GM23338 (cell line): ENCODE data around the gene OTUD7B. TPM values are rescaled to one million over a fixed set of nuclear protein-coding genes. Genes with fewer than 3 reads are reported as not detected.
A peak's percentile ranks its signal among the peaks of the same experiment; 100 is the strongest.
"Not testable (repeated sequence)": the region's sequence is repeated elsewhere in the genome, so short reads cannot be mapped to it uniquely, and the experiment has no call there.

ENCODE experiments used
- ATAC-seq: fragments of 200-7000 bp; cut with Tn5 transposase; 3 replicates; pipeline ENCODE4 v1.9.1; 2020
- DNase-seq: peaks from one replicate; pipeline ENCODE4 v3.0.0-alpha.2; 2015; ENCODE audit warnings: low spot score
- H2AFZ ChIP-seq: fragments of 200-600 bp; sonication (generic); 2 replicates; pipeline ENCODE4 v1.8.0; 2016; ENCODE audit warnings: antibody characterized with exemption, mild to moderate bottlenecking, moderate library complexity
- H3F3A ChIP-seq: fragments of 200-600 bp; sonication (generic); replicated peaks from 2 replicates; pipeline ENCODE4 v1.8.0; 2017; ENCODE audit warnings: antibody characterized with exemption, mixed run types, low read depth
- H3K27ac ChIP-seq: fragments of 200-600 bp; sonication (generic); 2 replicates; pipeline ENCODE4 v1.6.1; 2016; ENCODE audit warnings: low read depth
- H3K27me3 ChIP-seq: fragments of 200-600 bp; sonication (generic); 2 replicates; pipeline ENCODE4 v1.8.0; 2016; ENCODE audit warnings: mild to moderate bottlenecking, mixed run types, moderate library complexity; ENCODE audit not compliant: insufficient read depth
- H3K36me3 ChIP-seq: fragments of 200-600 bp; sonication (generic); 2 replicates; pipeline ENCODE4 v1.8.0; 2016; ENCODE audit warnings: mild to moderate bottlenecking; ENCODE audit not compliant: insufficient read depth
- H3K4me1 ChIP-seq: fragments of 200-600 bp; sonication (generic); 2 replicates; pipeline ENCODE4 v1.8.0; 2016; ENCODE audit warnings: mild to moderate bottlenecking, moderate library complexity; ENCODE audit not compliant: insufficient read depth
- H3K4me2 ChIP-seq: fragments of 200-600 bp; sonication (generic); 2 replicates; pipeline ENCODE4 v1.7.1; 2017; ENCODE audit warnings: mixed run types
- H3K4me3 ChIP-seq: fragments of 200-600 bp; sonication (generic); 2 replicates; pipeline ENCODE4 v1.6.1; 2016; ENCODE audit warnings: mixed run types
- H3K79me2 ChIP-seq: fragments of 200-600 bp; sonication (generic); replicated peaks from 2 replicates; pipeline ENCODE4 v1.8.0; 2017; ENCODE audit warnings: mild to moderate bottlenecking; ENCODE audit not compliant: insufficient read depth
- H3K9me2 ChIP-seq: fragments of 200-600 bp; sonication (generic); 2 replicates; pipeline ENCODE4 v1.8.0; 2017; ENCODE audit not compliant: insufficient read depth
- H4K20me1 ChIP-seq: fragments of 200-600 bp; sonication (generic); replicated peaks from 2 replicates; pipeline ENCODE4 v1.8.0; 2017; ENCODE audit warnings: mild to moderate bottlenecking; ENCODE audit not compliant: insufficient read depth
- H3K27ac Mint-ChIP-seq: 2 replicates; pipeline ENCODE4 v1.8.0; 2020; ENCODE audit warnings: inconsistent platforms, mild to moderate bottlenecking, moderate library complexity, mixed read lengths
- H3K27me3 Mint-ChIP-seq: 3 replicates; pipeline ENCODE4 v1.8.0; 2022; ENCODE audit warnings: low read depth, mild to moderate bottlenecking, moderate library complexity, mixed read lengths, inconsistent platforms; ENCODE audit not compliant: insufficient read depth, poor library complexity
- H3K36me3 Mint-ChIP-seq: 3 replicates; pipeline ENCODE4 v1.8.0; 2021; ENCODE audit warnings: low read depth, mild to moderate bottlenecking, inconsistent platforms, moderate library complexity, mixed read lengths
- H3K4me1 Mint-ChIP-seq: 3 replicates; pipeline ENCODE4 v1.8.0; 2020; ENCODE audit warnings: mild to moderate bottlenecking, inconsistent platforms, mixed read lengths
- H3K4me3 Mint-ChIP-seq: 3 replicates; pipeline ENCODE4 v1.8.0; 2021; ENCODE audit warnings: moderate library complexity, mild to moderate bottlenecking, inconsistent platforms, mixed read lengths
- H3K9me3 Mint-ChIP-seq: 3 replicates; pipeline ENCODE4 v1.8.0; 2020; ENCODE audit warnings: moderate library complexity, mild to moderate bottlenecking, inconsistent platforms, mixed read lengths
- CTCF ChIP-seq, 2 experiments: fragments of 200-600 bp in 1 of 2; sonication (generic) in 1 of 2; conservative IDR thresholded peaks; 2 replicates each; pipeline versions ENCODE4 v1.5.1 to v1.6.1; 2016 to 2017; ENCODE audit warnings: antibody characterized with exemption in 2 of 2, low read depth in 2 of 2, mild to moderate bottlenecking in 2 of 2, moderate library complexity in 1 of 2
- ZNF331 ChIP-seq: fragments of 250-450 bp; sonication (Bioruptor Pico); IDR thresholded peaks from 2 replicates; pipeline ENCODE4 v1.5.0; 2020; ENCODE audit warnings: low read depth, mild to moderate bottlenecking, moderate library complexity
- polyA plus RNA-seq: library from polyadenylated mRNA; unstranded; fragments of >200 nt; fragmentation: Nextera tagmentation; extraction: Ambion mirVana; gene quantifications from 2 replicates; pipeline ENCODE4 v1.2.1, GENCODE V29; 2016
- total RNA-seq: library from RNA; depleted of rRNA; stranded (reverse); fragments of >200 nt; shearing (Covaris generic); gene quantifications from 2 replicates; pipeline ENCODE4 v1.2.3, GENCODE V29; 2014
- TF ChIP-seq, protein P1 (sequence below): fragments of 250-450 bp; sonication (Bioruptor Pico); IDR thresholded peaks from 2 replicates; pipeline ENCODE4 v1.5.0; 2020; ENCODE audit warnings: mild to moderate bottlenecking, moderate library complexity

OTUD7B gene
- total and polyA plus RNA-seq, 2 experiments from 2014 or later = 3.7 to 9.9 TPM

GRCh38 chr1:149940427-149940826 is 70.1 kb downstream of the OTUD7B start (continued):
- TF ChIP-seq, protein P1, sequence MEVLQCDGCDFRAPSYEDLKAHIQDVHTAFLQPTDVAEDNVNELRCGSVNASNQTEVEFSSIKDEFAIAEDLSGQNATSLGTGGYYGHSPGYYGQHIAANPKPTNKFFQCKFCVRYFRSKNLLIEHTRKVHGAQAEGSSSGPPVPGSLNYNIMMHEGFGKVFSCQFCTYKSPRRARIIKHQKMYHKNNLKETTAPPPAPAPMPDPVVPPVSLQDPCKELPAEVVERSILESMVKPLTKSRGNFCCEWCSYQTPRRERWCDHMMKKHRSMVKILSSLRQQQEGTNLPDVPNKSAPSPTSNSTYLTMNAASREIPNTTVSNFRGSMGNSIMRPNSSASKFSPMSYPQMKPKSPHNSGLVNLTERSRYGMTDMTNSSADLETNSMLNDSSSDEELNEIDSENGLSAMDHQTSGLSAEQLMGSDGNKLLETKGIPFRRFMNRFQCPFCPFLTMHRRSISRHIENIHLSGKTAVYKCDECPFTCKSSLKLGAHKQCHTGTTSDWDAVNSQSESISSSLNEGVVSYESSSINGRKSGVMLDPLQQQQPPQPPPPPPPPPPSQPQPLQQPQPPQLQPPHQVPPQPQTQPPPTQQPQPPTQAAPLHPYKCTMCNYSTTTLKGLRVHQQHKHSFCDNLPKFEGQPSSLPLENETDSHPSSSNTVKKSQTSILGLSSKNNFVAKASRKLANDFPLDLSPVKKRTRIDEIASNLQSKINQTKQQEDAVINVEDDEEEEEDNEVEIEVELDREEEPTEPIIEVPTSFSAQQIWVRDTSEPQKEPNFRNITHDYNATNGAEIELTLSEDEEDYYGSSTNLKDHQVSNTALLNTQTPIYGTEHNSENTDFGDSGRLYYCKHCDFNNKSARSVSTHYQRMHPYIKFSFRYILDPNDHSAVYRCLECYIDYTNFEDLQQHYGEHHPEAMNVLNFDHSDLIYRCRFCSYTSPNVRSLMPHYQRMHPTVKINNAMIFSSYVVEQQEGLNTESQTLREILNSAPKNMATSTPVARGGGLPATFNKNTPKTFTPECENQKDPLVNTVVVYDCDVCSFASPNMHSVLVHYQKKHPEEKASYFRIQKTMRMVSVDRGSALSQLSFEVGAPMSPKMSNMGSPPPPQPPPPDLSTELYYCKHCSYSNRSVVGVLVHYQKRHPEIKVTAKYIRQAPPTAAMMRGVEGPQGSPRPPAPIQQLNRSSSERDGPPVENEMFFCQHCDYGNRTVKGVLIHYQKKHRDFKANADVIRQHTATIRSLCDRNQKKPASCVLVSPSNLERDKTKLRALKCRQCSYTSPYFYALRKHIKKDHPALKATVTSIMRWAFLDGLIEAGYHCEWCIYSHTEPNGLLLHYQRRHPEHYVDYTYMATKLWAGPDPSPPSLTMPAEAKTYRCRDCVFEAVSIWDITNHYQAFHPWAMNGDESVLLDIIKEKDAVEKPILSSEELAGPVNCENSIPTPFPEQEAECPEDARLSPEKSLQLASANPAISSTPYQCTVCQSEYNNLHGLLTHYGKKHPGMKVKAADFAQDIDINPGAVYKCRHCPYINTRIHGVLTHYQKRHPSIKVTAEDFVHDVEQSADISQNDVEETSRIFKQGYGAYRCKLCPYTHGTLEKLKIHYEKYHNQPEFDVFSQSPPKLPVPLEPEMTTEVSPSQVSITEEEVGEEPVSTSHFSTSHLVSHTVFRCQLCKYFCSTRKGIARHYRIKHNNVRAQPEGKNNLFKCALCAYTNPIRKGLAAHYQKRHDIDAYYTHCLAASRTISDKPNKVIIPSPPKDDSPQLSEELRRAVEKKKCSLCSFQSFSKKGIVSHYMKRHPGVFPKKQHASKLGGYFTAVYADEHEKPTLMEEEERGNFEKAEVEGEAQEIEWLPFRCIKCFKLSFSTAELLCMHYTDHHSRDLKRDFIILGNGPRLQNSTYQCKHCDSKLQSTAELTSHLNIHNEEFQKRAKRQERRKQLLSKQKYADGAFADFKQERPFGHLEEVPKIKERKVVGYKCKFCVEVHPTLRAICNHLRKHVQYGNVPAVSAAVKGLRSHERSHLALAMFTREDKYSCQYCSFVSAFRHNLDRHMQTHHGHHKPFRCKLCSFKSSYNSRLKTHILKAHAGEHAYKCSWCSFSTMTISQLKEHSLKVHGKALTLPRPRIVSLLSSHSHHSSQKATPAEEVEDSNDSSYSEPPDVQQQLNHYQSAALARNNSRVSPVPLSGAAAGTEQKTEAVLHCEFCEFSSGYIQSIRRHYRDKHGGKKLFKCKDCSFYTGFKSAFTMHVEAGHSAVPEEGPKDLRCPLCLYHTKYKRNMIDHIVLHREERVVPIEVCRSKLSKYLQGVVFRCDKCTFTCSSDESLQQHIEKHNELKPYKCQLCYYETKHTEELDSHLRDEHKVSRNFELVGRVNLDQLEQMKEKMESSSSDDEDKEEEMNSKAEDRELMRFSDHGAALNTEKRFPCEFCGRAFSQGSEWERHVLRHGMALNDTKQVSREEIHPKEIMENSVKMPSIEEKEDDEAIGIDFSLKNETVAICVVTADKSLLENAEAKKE (CRISPR knock-in tag) = no peak
- TF ChIP-seq ZNF331 (CRISPR knock-in tag) (no peak), CTCF (conservative IDR thresholded peaks at IDR 0.05; ENCODE audit: low read depth in 2 of 2) (no peak)

DNA sequence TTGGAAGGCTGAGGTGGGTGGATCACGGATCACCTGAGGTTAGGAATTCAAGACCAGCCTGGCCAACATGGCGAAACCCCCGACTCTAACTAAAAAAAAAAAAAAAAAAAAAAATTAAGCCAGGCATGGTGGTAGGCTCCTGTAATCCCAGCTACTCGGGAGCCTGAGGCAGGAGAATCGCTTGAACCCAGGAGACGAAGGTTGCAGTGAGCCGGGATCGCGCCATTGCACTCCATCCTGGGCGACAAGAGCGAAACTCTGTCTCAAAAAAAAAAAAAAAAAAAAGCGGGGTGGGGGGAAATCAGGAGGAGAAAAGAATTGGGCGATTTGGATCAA is 71.9 kb downstream of the OTUD7B start:
- H2AFZ ChIP-seq, H3K9me3 Mint-ChIP-seq, H4K20me1 ChIP-seq, H3K36me3 ChIP-seq, H3K36me3 Mint-ChIP-seq, H3K79me2 ChIP-seq, H3F3A ChIP-seq, H3K9me2 ChIP-seq, DNase-seq, ATAC-seq, H3K27me3 ChIP-seq: not testable (repeated sequence)
- H3K4me3 ChIP-seq = peak overlapping the region; percentile 29
- H3K4me2 ChIP-seq = peak overlapping the region; percentile 79
- Mint-ChIP-seq H3K27me3 (peaks cover 13% of the 10 kb centered on the region), H3K4me3 (peak overlapping the region; percentile 55), H3K4me1 (peaks cover 65% of the 10 kb centered on the region), H3K27ac (peak overlapping the region; percentile 99)
- H3K27ac ChIP-seq = peak overlapping the region; percentile 93
- peaks cover 55% of the 10 kb centered on the region for H3K4me1 ChIP-seq
